H1 (cell line): ENCODE measurements around the gene RPS28. TPM values are rescaled to one million over a fixed set of nuclear protein-coding genes. Genes with fewer than 3 reads are reported as not detected.

ENCODE experiments used
- CTCF ChIA-PET: fragments of 300-600 bp; sonication (Branson Sonifier 250); formaldehyde crosslinking; loops from one replicate; lab custom pipeline; 2021; ENCODE audit not compliant: partially characterized antibody; lab: Charles Lee
- POLR2A ChIA-PET: fragments of 300-600 bp; sonication (Branson Sonifier 250); formaldehyde crosslinking; loops from one replicate; lab custom pipeline; 2021; ENCODE audit warnings: inconsistent platforms; ENCODE audit not compliant: partially characterized antibody; lab: Charles Lee
- DNase-seq, 2 experiments: peaks; one replicate each; pipeline versions ENCODE4 v3.0.0 to v3.0.0-alpha.2; 2010 to 2022; ENCODE audit warnings: low spot score in 2 of 2, low read depth in 1 of 2, mixed read lengths in 1 of 2
- FAIRE-seq: peaks from 2 replicates; lab custom pipeline; 2011; peaks lifted over from hg19 to GRCh38; lab: Jason Lieb, UNC
- H2AFZ ChIP-seq: 2 replicates; pipeline ENCODE4 v1.8.1; 2012; ENCODE audit warnings: low read length, inconsistent platforms
- H2AK5ac ChIP-seq: 2 replicates; pipeline ENCODE4 v1.6.1; 2013; ENCODE audit warnings: low read depth, low read length
- H2BK120ac ChIP-seq: replicated peaks from 2 replicates; pipeline ENCODE3; 2013; ENCODE audit warnings: low read depth, low read length, inconsistent platforms
- H2BK12ac ChIP-seq: 2 replicates; pipeline ENCODE4 v1.6.1; 2013; ENCODE audit warnings: low read depth, low read length
- H2BK15ac ChIP-seq: 2 replicates; pipeline ENCODE4 v1.6.1; 2013; ENCODE audit warnings: low read length
- H2BK20ac ChIP-seq: 2 replicates; pipeline ENCODE4 v1.6.1; 2013; ENCODE audit warnings: low read length
- H2BK5ac ChIP-seq: 2 replicates; pipeline ENCODE4 v1.6.1; 2013; ENCODE audit warnings: low read depth, low read length
- H3K14ac ChIP-seq: 2 replicates; pipeline ENCODE4 v1.6.1; 2013; ENCODE audit warnings: inconsistent platforms; ENCODE audit not compliant: insufficient read length
- H3K18ac ChIP-seq: 2 replicates; pipeline ENCODE4 v1.6.1; 2013; ENCODE audit warnings: low read length; ENCODE audit errors: extremely low read depth
- H3K23ac ChIP-seq: 2 replicates; pipeline ENCODE4 v1.6.1; 2013; ENCODE audit warnings: inconsistent platforms; ENCODE audit not compliant: insufficient read length
- H3K23me2 ChIP-seq: 2 replicates; pipeline ENCODE4 v1.6.1; 2013; ENCODE audit warnings: low read depth, low read length
- H3K27ac ChIP-seq: 2 replicates; pipeline ENCODE4 v1.6.1; 2011; ENCODE audit warnings: low read depth, low read length, inconsistent platforms
- H3K27me3 ChIP-seq, 4 experiments: replicated peaks in 1 of 4; 1 replicate in 1 of 4; 2 replicates in 3 of 4; pipeline versions ENCODE4 v1.6.1 to v1.8.1; 2011 to 2013; ENCODE audit warnings: low read length in 3 of 4, mild to moderate bottlenecking in 3 of 4, inconsistent platforms in 2 of 4, mixed read lengths in 2 of 4, moderate library complexity in 1 of 4; ENCODE audit not compliant: control insufficient read depth in 3 of 4, insufficient read depth in 3 of 4; ENCODE audit errors: extremely low read depth in 1 of 4
- H3K36me3 ChIP-seq, 4 experiments: 2 replicates each; pipeline versions ENCODE4 v1.6.1 to v1.8.1; 2011 to 2013; ENCODE audit warnings: mild to moderate bottlenecking in 4 of 4, low read length in 3 of 4, moderate library complexity in 2 of 4, control low read depth in 1 of 4, inconsistent platforms in 1 of 4; ENCODE audit not compliant: insufficient read depth in 4 of 4, control insufficient read depth in 2 of 4
- H3K4ac ChIP-seq: replicated peaks from 2 replicates; pipeline ENCODE3; 2013; ENCODE audit warnings: low read length, low read depth, mixed read lengths, inconsistent platforms; ENCODE audit not compliant: insufficient read length
- H3K4me1 ChIP-seq, 4 experiments: replicated peaks in 1 of 4; 1 replicate in 1 of 4; 2 replicates in 3 of 4; pipeline versions ENCODE4 v1.6.1 to v1.8.1; 2011 to 2013; ENCODE audit warnings: low read length in 3 of 4, inconsistent platforms in 2 of 4, mixed read lengths in 1 of 4; ENCODE audit not compliant: insufficient read depth in 4 of 4, control insufficient read depth in 3 of 4
- H3K4me2 ChIP-seq, 2 experiments: 2 replicates each; pipeline versions ENCODE4 v1.6.1 to v1.8.1; 2011 to 2013; ENCODE audit warnings: low read depth in 2 of 2, low read length in 2 of 2, control low read depth in 1 of 2, inconsistent platforms in 1 of 2, mild to moderate bottlenecking in 1 of 2; ENCODE audit not compliant: insufficient read depth in 1 of 2
- H3K4me3 ChIP-seq, 4 experiments: fragments of 200-600, 300-600 bp in 1 of 4; sonication (generic), shearing (Covaris generic), sonication (Bioruptor Twin) in 1 of 4; 2 replicates each; pipeline versions ENCODE4 v1.5.1 to v1.8.1; 2011 to 2016; ENCODE audit warnings: low read length in 4 of 4, low read depth in 3 of 4, control low read depth in 2 of 4, inconsistent platforms in 2 of 4, mild to moderate bottlenecking in 2 of 4, mixed read lengths in 1 of 4, moderate library complexity in 1 of 4; ENCODE audit not compliant: insufficient read depth in 2 of 4; ENCODE audit errors: extremely low read depth in 1 of 4
- H3K56ac ChIP-seq: replicated peaks from 2 replicates; pipeline ENCODE3; 2013; ENCODE audit warnings: low read depth, mild to moderate bottlenecking, mixed read lengths, low read length, inconsistent platforms; ENCODE audit not compliant: insufficient read length
- H3K79me1 ChIP-seq: 2 replicates; pipeline ENCODE4 v1.6.1; 2013; ENCODE audit warnings: low read depth, low read length, control low read depth
- H3K79me2 ChIP-seq, 2 experiments: 2 replicates each; pipeline versions ENCODE4 v1.6.1 to v1.8.1; 2012 to 2013; ENCODE audit warnings: low read length in 2 of 2, mild to moderate bottlenecking in 2 of 2, inconsistent platforms in 1 of 2; ENCODE audit not compliant: insufficient read depth in 2 of 2, control insufficient read depth in 1 of 2
- H3K9ac ChIP-seq, 4 experiments: replicated peaks in 1 of 4; 1 replicate in 1 of 4; 2 replicates in 3 of 4; pipeline versions ENCODE4 v1.6.1 to v1.8.1; 2011 to 2013; ENCODE audit warnings: low read depth in 3 of 4, low read length in 3 of 4, control low read depth in 2 of 4, mild to moderate bottlenecking in 2 of 4, moderate library complexity in 2 of 4, inconsistent platforms in 1 of 4; ENCODE audit errors: extremely low read depth in 1 of 4
- H3K9me3 ChIP-seq, 2 experiments: 2 replicates each; pipeline versions ENCODE4 v1.6.1 to v1.8.1; 2012 to 2013; ENCODE audit warnings: mild to moderate bottlenecking in 2 of 2, moderate library complexity in 2 of 2, control low read depth in 1 of 2, inconsistent platforms in 1 of 2, low read depth in 1 of 2, low read length in 1 of 2, mixed read lengths in 1 of 2; ENCODE audit not compliant: insufficient read depth in 2 of 2
- H4K20me1 ChIP-seq, 2 experiments: replicated peaks in 1 of 2; 2 replicates each; pipeline versions ENCODE3 to v1.8.1; 2011 to 2013; ENCODE audit warnings: inconsistent platforms in 2 of 2, low read length in 2 of 2, mild to moderate bottlenecking in 1 of 2; ENCODE audit not compliant: insufficient read depth in 2 of 2, control insufficient read depth in 1 of 2
- H4K5ac ChIP-seq: 2 replicates; pipeline ENCODE4 v1.6.1; 2013; ENCODE audit warnings: low read length, low read depth, mixed read lengths, inconsistent platforms; ENCODE audit not compliant: insufficient read length
- H4K8ac ChIP-seq: 2 replicates; pipeline ENCODE4 v1.8.0; 2013; ENCODE audit warnings: mild to moderate bottlenecking, moderate library complexity, low read length, inconsistent platforms; ENCODE audit not compliant: insufficient read depth; ENCODE audit errors: extremely low read depth
- H4K91ac ChIP-seq: replicated peaks from 2 replicates; pipeline ENCODE3; 2013; ENCODE audit warnings: low read length, mixed read lengths, inconsistent platforms; ENCODE audit not compliant: insufficient read length
- ASH2L ChIP-seq: fragments of 200-600, 300-600 bp; sonication (generic); IDR thresholded peaks from one replicate; pipeline ENCODE4 v1.7.1; 2017; ENCODE audit warnings: low read length
- CTCF ChIP-seq, 3 experiments: IDR thresholded peaks; 1 replicate in 2 of 3; 2 replicates in 1 of 3; pipeline versions ENCODE4 v1.5.1 to v1.6.1; 2011; ENCODE audit warnings: low read length in 3 of 3, mild to moderate bottlenecking in 3 of 3, inconsistent platforms in 2 of 3, low read depth in 1 of 3, moderate library complexity in 1 of 3; ENCODE audit not compliant: insufficient read depth in 1 of 3; ENCODE audit errors: control extremely low read depth in 1 of 3
- EP300 ChIP-seq, 2 experiments: IDR thresholded peaks; 1 replicate in 1 of 2; 2 replicates in 1 of 2; pipeline ENCODE4 v1.6.1; 2011 to 2012; ENCODE audit warnings: low read depth in 2 of 2, low read length in 2 of 2, mild to moderate bottlenecking in 2 of 2, borderline replicate concordance in 1 of 2, inconsistent platforms in 1 of 2, moderate library complexity in 1 of 2
- RBBP5 ChIP-seq: IDR thresholded peaks from 2 replicates; pipeline ENCODE4 v1.7.1; 2012; ENCODE audit warnings: low read depth, mild to moderate bottlenecking, inconsistent platforms, low read length, moderate library complexity, borderline replicate concordance
- SAP30 ChIP-seq: fragments of 300-600 bp; sonication (generic); IDR thresholded peaks from 2 replicates; pipeline ENCODE4 v1.7.1; 2012; ENCODE audit warnings: low read length, moderate library complexity, mild to moderate bottlenecking, inconsistent platforms; ENCODE audit not compliant: insufficient read depth, insufficient replicate concordance
- SIX5 ChIP-seq: IDR thresholded peaks from 2 replicates; pipeline ENCODE4 v1.6.1; 2011; ENCODE audit warnings: mild to moderate bottlenecking, low read depth, low read length
- SUZ12 ChIP-seq: fragments of 200-600 bp; sonication (generic); IDR thresholded peaks from 2 replicates; pipeline ENCODE4 v1.6.1; 2012; ENCODE audit warnings: mild to moderate bottlenecking, inconsistent platforms, low read length, moderate library complexity, mixed read lengths
- TAF7 ChIP-seq: optimal IDR thresholded peaks from 2 replicates; pipeline ENCODE3; 2011; ENCODE audit warnings: low read depth, mild to moderate bottlenecking, inconsistent platforms, low read length, moderate library complexity, borderline replicate concordance
- WGBS, 2 experiments: shearing (Covaris generic) in 1 of 2; methylation state at CpG; one replicate each; pipeline versions ENCODE4 v1.1.6 to v1.1.7; 2013 to 2015; ENCODE audit warnings: low lambda C conversion rate in 2 of 2, mixed read lengths in 2 of 2, inconsistent platforms in 1 of 2, low coverage in 1 of 2, missing lambda C conversion rate in 1 of 2; ENCODE audit not compliant: insufficient replicate concordance in 2 of 2, insufficient coverage in 1 of 2, insufficient read length in 1 of 2; ENCODE audit errors: extremely low coverage in 1 of 2, missing lambda C conversion rate in 1 of 2; 5-methylcytosine and 5-hydroxymethylcytosine counted together
- polyA plus RNA-seq, 7 experiments: library from polyadenylated mRNA; depleted of rRNA in 3 of 7; stranded (reverse) in 5 of 7; unstranded in 2 of 7; fragments of >200 nt in 5 of 7; fragments of 200-250 nt in 2 of 7; gene quantifications; 1 replicate in 5 of 7; 2 replicates in 1 of 7; 4 replicates in 1 of 7; pipeline versions ENCODE4 v1.2.1 to v1.2.3, GENCODE V29; 2011 to 2013; ENCODE audit warnings: missing spikeins in 2 of 7, mixed read lengths in 2 of 7
- total RNA-seq: library from RNA; stranded (reverse); fragmentation: NEBNext Ultra II Directional; extraction: Animal tissue kit (Norgen Biotek cat#: 25700); gene quantifications from 2 replicates; pipeline ENCODE4 v1.2.1, GENCODE V29; 2021

RPS28 gene
- total and polyA plus RNA-seq, 2 of the 8 experiments (the other 6 are each of a cell fraction or from before 2014, with no cell fraction given) = 1,241 to 1,699 TPM

- Histone ChIP-seq H3K23me2 (peaks cover 18% of the 10 kb centered on the region; the same call in 1 of the 2 replicates), H2BK5ac (0 out of 2 replicates have a peak overlapping the region, but pooled peaks have one; percentile 35), H3K79me2 (no peaks in the 10 kb centered on the region), H2BK20ac (no peak overlapping the region), H4K91ac (no peak overlapping the region), H3K4me2 (no peak overlapping the region), H3K36me3 (no peaks in the 10 kb centered on the region), H2BK120ac (no peak overlapping the region), H3K4me3 (no peak overlapping the region), H2BK12ac (no peak overlapping the region), H4K5ac (no peak overlapping the region), H3K79me1 (no peaks in the 10 kb centered on the region; the same call in 1 of the 2 replicates), H4K20me1 (no peaks in the 10 kb centered on the region), H4K8ac (no peak overlapping the region), H3K4ac (no peak overlapping the region), H3K27ac (no peak overlapping the region), H3K56ac (no peak overlapping the region), H3K4me1 (peaks cover 0 to 15% (median 8%) of the 10 kb centered on the region in 4 experiments; a peak in 6 of 7 replicates), H3K23ac (no peak overlapping the region), H3K27me3 (peaks cover 0 to 26% (median 18%) of the 10 kb centered on the region in 4 experiments; a peak in 6 of 7 replicates), H2BK15ac (0 out of 2 replicates have a peak overlapping the region, but pooled peaks have one; percentile 16), H3K14ac (no peak overlapping the region), H2AK5ac (peak overlapping the region; percentile 65; the same call in 1 of the 2 replicates), H2AFZ (no peak overlapping the region), H3K9ac (no peak overlapping the region), H3K18ac (no peak overlapping the region), H3K9me3 (no peaks in the 10 kb centered on the region)
- DNase-seq (no peak), FAIRE-seq (no peak)
- CTCF ChIA-PET = interaction anchor here (0.7 to 5.6 kb wide), 7 partner anchors 12 to 213 kb away, joined by 3 to 57 read pairs (median 4); no protein-coding TSS in a partner anchor
- TF ChIP-seq CTCF (IDR thresholded peaks at IDR 0.05; ENCODE audit: control extremely low read depth in 1 of 3, insufficient read depth in 1 of 3, low read depth in 1 of 3, low read length in 3 of 3) (no peak), RBBP5 (no peak), ASH2L (no peak), SIX5 (no peak), SUZ12 (0 out of 2 replicates have a peak, but pooled peaks have one; percentile 19), EP300 (IDR thresholded peaks at IDR 0.05; ENCODE audit: borderline replicate concordance in 1 of 2, low read depth in 2 of 2, low read length in 2 of 2) (no peak), TAF7 (no peak), SAP30 (no peak)
- POLR2A ChIA-PET = interaction anchor here (1.1 to 9.2 kb wide), 7 partner anchors 10 to 148 kb away, joined by 3 to 71 read pairs (median 4); partner anchors contain the start of genes HNRNPM, RAB11B and ZNF414
- 89% methylated on average over 8 of the region's 11 CpGs; no CpG with 5 or more reads in 1 of the 2 experiments for WGBS, 2 experiments
Measured at GRCh38 chr19:8366121-8366581, 44.9 kb downstream of the RPS28 start.
